ENCODE data around the gene GLRX. TPM values are rescaled to one million over a fixed set of nuclear protein-coding genes. Genes with fewer than 3 reads are reported as not detected.
A peak's percentile ranks its signal among the peaks of the same experiment; 100 is the strongest.

The GLRX gene
- total RNA-seq, 6 experiments from 2014 or later = 40.2 to 228 (median 82.8) TPM

- Histone ChIP-seq H3K4me3 (peak overlapping the region in 2 of 3 donors; percentile 0 to 5), H3K27ac (peak overlapping the region; percentile 77 to 97 (median 85)), H3K9me3 (no peaks in the 10 kb centered on the region), H3K36me3 (no peaks in the 10 kb centered on the region), H3K4me1 (peaks cover 0 to 46% (median 13%) of the 10 kb centered on the region in 4 donors), H3K27me3 (no peaks in the 10 kb centered on the region)
- intact Hi-C loops (cut with DNase I) = loop anchor here (5.0 to 10.0 kb wide), 3 partner anchors 59 to 196 kb away; partner anchors contain the start of gene RFESD (in 1 of the 2)
- DNase-seq = peak; percentile 24 to 81 (median 73)
- peak; percentile 69 to 84 (median 77) for ATAC-seq
- 14% methylated on average over 3 of the region's 3 CpGs for WGBS (ENCODE audit: insufficient coverage, low coverage, low lambda C conversion rate, missing lambda C conversion rate)
- TF ChIP-seq CTCF (IDR thresholded peaks at IDR 0.05) (no peak), POLR2A (IDR thresholded peaks at IDR 0.05) (peak; percentile 98)
Observed at GRCh38 chr5:95843733-95844223, 21.3 kb upstream of the GLRX start.

GRCh38 chr5:95842854-95843544, 20.5 kb upstream of the GLRX start:
- Histone ChIP-seq H3K27ac (peak overlapping the region; percentile 71 to 97 (median 85)), H3K4me1 (peaks cover 0 to 46% (median 13%) of the 10 kb centered on the region in 4 donors), H3K9me3 (no peaks in the 10 kb centered on the region), H3K4me3 (no peak overlapping the region), H3K36me3 (no peaks in the 10 kb centered on the region), H3K27me3 (no peaks in the 10 kb centered on the region)
- DNase-seq (peak; percentile 72 to 82 (median 75)), ATAC-seq (peak; percentile 38 to 70 (median 62))
- intact Hi-C loops (cut with DNase I) = loop anchor here (5.0 to 10.0 kb wide), 3 partner anchors 58 to 196 kb away; partner anchors contain the start of gene RFESD (in 1 of the 2)
- 55% methylated on average over 8 of the region's 11 CpGs for WGBS (ENCODE audit: insufficient coverage, low coverage, low lambda C conversion rate, missing lambda C conversion rate)
- no peak for TF ChIP-seq POLR2A (IDR thresholded peaks at IDR 0.05)
- peak in 3 of 4 donors; percentile 11 to 38 (median 20) for TF ChIP-seq CTCF (IDR thresholded peaks at IDR 0.05)

- TF ChIP-seq CTCF (IDR thresholded peaks at IDR 0.05) = no peak
- peak; percentile 15 for TF ChIP-seq POLR2A (IDR thresholded peaks at IDR 0.05)
- Histone ChIP-seq H3K27ac (peak overlapping the region; percentile 71 to 97 (median 85)), H3K27me3 (no peaks in the 10 kb centered on the region), H3K36me3 (no peaks in the 10 kb centered on the region), H3K9me3 (no peaks in the 10 kb centered on the region), H3K4me1 (peaks cover 0 to 46% (median 13%) of the 10 kb centered on the region in 4 donors), H3K4me3 (no peak overlapping the region)
- DNase-seq = no peak
- WGBS (ENCODE audit: insufficient coverage, low coverage, low lambda C conversion rate, missing lambda C conversion rate) = 65% methylated on average over 8 of the region's 8 CpGs
- peak; percentile 20 to 42 (median 41) for ATAC-seq
- intact Hi-C loops (cut with DNase I) = loop anchor here (5.0 to 10.0 kb wide), 3 partner anchors 57 to 195 kb away; partner anchors contain the start of gene RFESD (in 1 of the 2)
Observed at GRCh38 chr5:95841914-95842812, 19.6 kb upstream of the GLRX start.

GRCh38 chr5:95840956-95841705, 18.6 kb upstream of the GLRX start:
- DNase-seq (no peak), ATAC-seq (no peak)
- no peak for TF ChIP-seq CTCF (IDR thresholded peaks at IDR 0.05)
- TF ChIP-seq POLR2A (IDR thresholded peaks at IDR 0.05) = no peak
- no peaks in the 10 kb centered on the region for H3K27me3 ChIP-seq
- H3K36me3 ChIP-seq = no peaks in the 10 kb centered on the region
- H3K4me1 ChIP-seq = peaks cover 0 to 43% (median 11%) of the 10 kb centered on the region in 4 donors
- WGBS (ENCODE audit: insufficient coverage, low coverage, low lambda C conversion rate, missing lambda C conversion rate) = 78% methylated on average over 1 of the region's 1 CpG
- H3K27ac ChIP-seq = peak overlapping the region in 1 of 3 donors; percentile 97
- intact Hi-C loops (cut with DNase I) = loop anchor here (5.0 to 10.0 kb wide), 3 partner anchors 56 to 194 kb away; partner anchors contain the start of gene RFESD (in 1 of the 2)
- no peaks in the 10 kb centered on the region for H3K9me3 ChIP-seq
- no peak overlapping the region for H3K4me3 ChIP-seq
